NK-92 (cell line): ENCODE results near the gene CAPN15.

Experiments used
- DNase-seq: peaks from one replicate; lab custom pipeline; 2025; ENCODE audit not compliant: unreplicated experiment; lab: John Stamatoyannopoulos, UW

Gene CAPN15

GRCh38 chr16:543301-544164, 16.0 kb downstream of the CAPN15 start:
- no peak for DNase-seq

GRCh38 chr16:544517-544916, 17.0 kb downstream of the CAPN15 start:
- DNase-seq, result no peak

GRCh38 chr16:546909-547770, 19.6 kb downstream of the CAPN15 start:
- DNase-seq, result no peak

- no peak for DNase-seq
These were observed 21.1 kb downstream of the CAPN15 start for GRCh38 chr16:548586-548985.

GRCh38 chr16:549544-550263, 22.2 kb downstream of the CAPN15 start:
- no peak for DNase-seq

- no peak for DNase-seq
These were observed 23.7 kb downstream of the CAPN15 start for GRCh38 chr16:551210-551609.

GRCh38 chr16:552171-552570, 24.7 kb downstream of the CAPN15 start:
- no peak for DNase-seq

GRCh38 chr16:553601-554296, 26.2 kb downstream of the CAPN15 start:
- no peak for DNase-seq

GRCh38 chr16:554297-554621, 26.7 kb downstream of the CAPN15 start:
- no peak for DNase-seq

GRCh38 chr16:554640-555365, 27.3 kb downstream of the CAPN15 start:
- no peak for DNase-seq

- DNase-seq, result no peak
These were observed 28.3 kb downstream of the CAPN15 start for GRCh38 chr16:555528-556473.

- DNase-seq, result no peak
These were observed 29.1 kb downstream of the CAPN15 start for GRCh38 chr16:556474-557173.

- no peak for DNase-seq
These were observed 30.2 kb downstream of the CAPN15 start for GRCh38 chr16:557463-558297.

- DNase-seq, result no peak
These were observed 30.9 kb downstream of the CAPN15 start for GRCh38 chr16:558298-559020.

GRCh38 chr16:559021-559380, 31.5 kb downstream of the CAPN15 start:
- DNase-seq, result no peak

- DNase-seq, result no peak
These were observed 32.1 kb downstream of the CAPN15 start for GRCh38 chr16:559411-560203.
